Measurements from ENCODE around the gene CHST12.

GRCh38 chr7:2402687-2403013, 761 bp upstream of the CHST12 start:
- TF ChIP-seq CTCF (conservative IDR thresholded peaks at IDR 0.05; ENCODE audit: low read depth, low read length) (no peak), EZH2 (IDR thresholded peaks at IDR 0.05; ENCODE audit: low read length, unreplicated experiment) (no peak)
